ENCODE measurements around the gene ATF7IP. TPM values are rescaled to one million over a fixed set of nuclear protein-coding genes. Genes with fewer than 3 reads are reported as not detected.
A peak's percentile ranks its signal among the peaks of the same experiment; 100 is the strongest.
"Not testable (repeated sequence)": the region's sequence is repeated elsewhere in the genome, so short reads cannot be mapped to it uniquely, and the experiment has no call there.

Gene ATF7IP
- 14.4 and 14.9 TPM in 2 replicates for total RNA-seq

GRCh38 chr12:14365294-14366208 lies at the start of gene ATF7IP:
ATF7IP (plus strand) TSS chr12:14365682; CDS start chr12:14423916, 58,234 bp downstream.
- peak; percentile 94 to 98 for DNase-seq (ENCODE audit: low read depth in 2 of 2)

- DNase-seq (ENCODE audit: low read depth in 2 of 2): no peak
Observed at GRCh38 chr12:14317362-14318146, 47.9 kb upstream of the ATF7IP start.

- DNase-seq (ENCODE audit: low read depth in 2 of 2): not testable (repeated sequence)
Observed at GRCh38 chr12:14319704-14320427, 45.6 kb upstream of the ATF7IP start.

- no peak for DNase-seq (ENCODE audit: low read depth in 2 of 2)
Observed at GRCh38 chr12:14322403-14322802, 43.1 kb upstream of the ATF7IP start.

- no peak for DNase-seq (ENCODE audit: low read depth in 2 of 2)
Observed at GRCh38 chr12:14325716-14326343, 39.7 kb upstream of the ATF7IP start.

GRCh38 chr12:14326699-14327098 lies 38.8 kb upstream of the ATF7IP start:
- no peak for DNase-seq (ENCODE audit: low read depth in 2 of 2)

GRCh38 chr12:14327711-14328110 lies 37.8 kb upstream of the ATF7IP start:
- no peak for DNase-seq (ENCODE audit: low read depth in 2 of 2)

- no peak for DNase-seq (ENCODE audit: low read depth in 2 of 2)
Observed at GRCh38 chr12:14332482-14332881, 33.0 kb upstream of the ATF7IP start.

- no peak for DNase-seq (ENCODE audit: low read depth in 2 of 2)
Observed at GRCh38 chr12:14340371-14340770, 25.1 kb upstream of the ATF7IP start.

- not testable (repeated sequence) for DNase-seq (ENCODE audit: low read depth in 2 of 2)
Observed at GRCh38 chr12:14351524-14351923, 14.0 kb upstream of the ATF7IP start.

- not testable (repeated sequence) for DNase-seq (ENCODE audit: low read depth in 2 of 2)
Observed at GRCh38 chr12:14352066-14352465, 13.4 kb upstream of the ATF7IP start.

- DNase-seq (ENCODE audit: low read depth in 2 of 2): not testable (repeated sequence)
Observed at GRCh38 chr12:14354665-14355064, 10.8 kb upstream of the ATF7IP start.

- no peak for DNase-seq (ENCODE audit: low read depth in 2 of 2)
Observed at GRCh38 chr12:14356147-14356546, 9.3 kb upstream of the ATF7IP start.

GRCh38 chr12:14357486-14357885 lies 8.0 kb upstream of the ATF7IP start:
- no peak for DNase-seq (ENCODE audit: low read depth in 2 of 2)

GRCh38 chr12:14362352-14362751 lies 3.1 kb upstream of the ATF7IP start:
- DNase-seq (ENCODE audit: low read depth in 2 of 2): peak in 1 of 2 donors; percentile 25

- no peak for DNase-seq (ENCODE audit: low read depth in 2 of 2)
Observed at GRCh38 chr12:14364583-14365271, 755 bp upstream of the ATF7IP start.

- DNase-seq (ENCODE audit: low read depth in 2 of 2): peak; percentile 37 to 49
Observed at GRCh38 chr12:14366209-14367039, 942 bp downstream of the ATF7IP start.

- DNase-seq (ENCODE audit: low read depth in 2 of 2): peak; percentile 40 to 51
Observed at GRCh38 chr12:14367040-14367661, 1.7 kb downstream of the ATF7IP start.

GRCh38 chr12:14369311-14369710 lies 3.8 kb downstream of the ATF7IP start:
- no peak for DNase-seq (ENCODE audit: low read depth in 2 of 2)

All from dermis microvascular lymphatic vessel endothelial cell (primary cell).